GF-D8 (cell line): ENCODE data around the gene MALT1.
A peak's percentile ranks its signal among the peaks of the same experiment; 100 is the strongest.
"Not testable (repeated sequence)": the region's sequence is repeated elsewhere in the genome, so short reads cannot be mapped to it uniquely, and the experiment has no call there.

Experiments used
- DNase-seq: peaks from one replicate; lab custom pipeline; 2025; lab: John Stamatoyannopoulos, UW

The MALT1 gene

DNA sequence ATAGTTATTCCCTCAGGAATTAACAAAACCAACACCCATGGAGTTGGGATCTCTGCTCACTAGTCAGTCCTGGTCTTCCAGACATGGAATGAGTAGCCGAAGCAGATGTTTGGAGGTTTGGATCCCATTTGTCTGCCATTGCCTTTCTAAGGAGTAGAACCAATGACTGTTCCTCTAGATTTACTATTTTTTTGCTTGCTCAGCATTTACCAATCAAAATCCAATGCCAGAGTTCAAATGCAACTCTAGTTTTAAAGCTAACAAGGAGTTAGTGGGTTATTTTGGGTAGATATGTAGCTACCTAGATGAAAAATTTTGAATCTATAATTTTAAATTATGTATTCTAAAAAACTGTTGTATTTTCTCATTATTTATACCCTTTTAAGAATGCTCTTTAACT lies 62.6 kb downstream of the MALT1 start:
- DNase-seq = no peak

- DNase-seq = no peak
These were observed 67.1 kb downstream of the MALT1 start for GRCh38 chr18:58738322-58738721.

DNA sequence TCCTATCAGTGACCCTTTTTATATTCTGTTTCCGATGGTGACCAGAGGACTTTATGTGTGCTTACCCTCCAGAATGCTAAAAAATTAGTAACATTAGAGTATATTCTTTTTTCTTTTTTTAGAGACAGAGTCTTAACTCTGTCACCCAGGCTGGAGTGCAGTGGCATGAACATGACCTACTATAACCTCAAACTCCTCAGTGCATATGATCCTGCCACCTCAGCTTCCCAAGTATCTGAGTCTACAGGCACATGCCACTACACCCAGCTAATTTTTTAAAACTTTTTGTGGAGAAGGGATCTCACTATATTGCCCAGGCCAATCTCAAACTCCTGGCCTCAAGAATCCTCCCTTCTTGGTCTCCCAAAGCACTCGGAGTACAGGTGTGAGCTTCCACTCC lies 74.6 kb downstream of the MALT1 start:
- no peak for DNase-seq

DNA sequence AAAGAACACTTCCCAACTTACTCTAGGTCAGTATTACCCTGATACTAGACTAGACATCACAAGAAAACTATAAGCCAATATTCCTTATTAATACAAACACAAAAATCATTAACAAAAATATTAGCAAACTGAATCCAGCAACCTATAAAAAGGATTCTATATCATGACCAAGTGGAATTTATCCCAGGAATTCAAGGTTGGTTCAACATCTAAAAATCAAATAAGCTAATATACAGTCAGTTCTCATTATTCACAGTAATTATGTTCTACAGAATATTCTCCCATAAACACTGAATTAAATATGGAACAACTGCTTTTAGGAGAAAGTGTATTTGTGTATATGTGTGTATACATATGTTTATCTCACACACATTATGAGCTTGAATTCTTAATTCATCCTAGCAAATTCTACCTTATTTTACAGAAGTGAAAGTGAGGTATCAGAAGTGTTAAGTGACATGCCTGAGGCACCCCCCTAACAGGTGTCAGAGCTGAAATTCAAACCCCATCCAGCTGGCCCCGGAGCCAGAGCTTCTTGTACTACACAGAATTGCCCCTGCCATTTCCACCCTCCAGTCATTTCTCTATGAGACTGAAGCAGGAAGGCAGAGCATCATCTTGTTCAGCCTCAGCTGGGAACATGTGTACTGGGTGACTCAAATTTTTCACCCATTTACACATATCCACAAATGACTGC lies 77.8 kb downstream of the MALT1 start:
- no peak for DNase-seq

DNA sequence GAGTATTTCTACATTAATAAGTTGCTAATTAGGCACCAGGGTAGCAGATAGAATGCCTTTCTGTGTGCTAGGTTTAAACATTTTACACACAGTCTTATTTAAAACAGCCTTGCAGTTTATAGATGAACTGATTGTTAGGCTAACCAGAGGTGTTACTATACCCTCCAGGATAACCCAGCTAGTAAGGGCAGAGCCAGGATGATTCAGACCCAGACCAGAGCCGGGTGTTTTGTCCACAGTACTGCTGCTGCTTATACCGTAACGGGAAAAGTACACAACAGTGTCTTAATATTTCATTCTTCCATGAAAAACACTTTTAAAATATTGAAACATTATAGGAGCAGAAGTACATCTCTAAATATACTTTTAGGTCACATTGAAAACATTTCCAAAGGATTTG lies 82.7 kb downstream of the MALT1 start:
- no peak for DNase-seq

- peak; percentile 86 for DNase-seq
These were observed 83.3 kb downstream of the MALT1 start for GRCh38 chr18:58754544-58755068.

- no peak for DNase-seq
These were observed 84.2 kb downstream of the MALT1 start for GRCh38 chr18:58755304-58756010.

GRCh38 chr18:58756148-58756547 lies 84.9 kb downstream of the MALT1 start:
- no peak for DNase-seq

GRCh38 chr18:58756596-58757240 lies 85.5 kb downstream of the MALT1 start:
- DNase-seq = no peak

GRCh38 chr18:58757351-58757750 lies 86.1 kb downstream of the MALT1 start:
- not testable (repeated sequence) for DNase-seq

DNA sequence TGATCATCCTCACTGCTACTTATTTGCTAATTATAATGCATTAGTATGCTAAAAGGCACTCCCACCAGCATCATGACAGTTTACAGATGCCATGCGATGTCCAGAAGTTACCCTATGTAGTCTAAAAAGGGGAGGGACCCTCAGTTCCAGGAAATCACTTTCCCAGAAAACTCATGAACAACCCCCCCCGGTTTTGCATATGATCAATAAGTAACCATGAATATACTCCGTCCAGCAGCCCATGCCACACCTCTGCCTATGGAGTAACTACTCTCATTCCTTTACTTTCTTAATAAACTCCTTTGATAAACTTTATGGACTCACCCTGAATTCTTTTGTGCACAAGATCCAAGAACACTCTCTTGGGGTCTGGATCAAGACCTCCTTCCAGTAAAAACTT lies 86.8 kb downstream of the MALT1 start:
- no peak for DNase-seq

DNA sequence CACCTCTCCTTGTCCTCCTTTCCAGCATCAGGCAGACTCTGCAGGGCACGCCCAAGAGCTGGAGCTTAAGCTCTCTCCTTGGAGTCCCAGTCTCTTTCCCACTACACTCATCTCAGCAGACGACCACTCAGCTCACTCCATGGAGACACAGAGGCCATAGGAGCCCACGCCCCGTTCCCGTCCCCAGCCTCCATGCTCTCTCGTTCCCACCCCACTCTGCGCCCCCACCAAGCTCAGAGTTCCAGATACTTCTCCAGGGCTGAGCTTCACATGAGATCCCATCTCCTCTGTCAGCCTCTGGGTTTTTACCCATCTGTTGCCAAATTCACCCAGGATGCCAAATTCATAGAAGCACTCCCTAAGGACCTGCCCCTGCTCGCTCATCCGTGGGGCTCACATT lies 87.3 kb downstream of the MALT1 start:
- DNase-seq = no peak

GRCh38 chr18:58761241-58761969 lies 90.1 kb downstream of the MALT1 start:
- DNase-seq = no peak

GRCh38 chr18:58761970-58762780 lies 90.9 kb downstream of the MALT1 start:
- no peak for DNase-seq

GRCh38 chr18:58762781-58763171 lies 91.5 kb downstream of the MALT1 start:
- no peak for DNase-seq

DNA sequence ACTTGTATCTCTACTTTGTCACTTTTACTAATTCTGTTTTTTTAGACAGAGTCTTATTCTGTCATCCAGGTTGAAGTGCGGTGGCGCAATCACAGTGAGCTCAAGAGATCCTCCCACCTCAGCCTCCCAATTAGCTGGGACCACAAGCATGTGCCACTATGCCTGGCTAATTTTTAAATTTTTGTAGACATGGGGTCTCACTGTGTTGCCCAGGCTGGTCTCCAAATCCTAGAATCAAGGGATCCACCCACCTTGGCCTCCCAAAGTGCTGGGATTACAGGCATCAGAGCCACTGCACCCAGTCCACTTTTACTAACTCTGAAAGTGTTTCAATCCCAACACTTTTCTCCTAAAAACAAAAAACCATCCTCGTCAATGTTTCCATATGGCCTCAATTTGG lies 94.9 kb downstream of the MALT1 start:
- no peak for DNase-seq

DNA sequence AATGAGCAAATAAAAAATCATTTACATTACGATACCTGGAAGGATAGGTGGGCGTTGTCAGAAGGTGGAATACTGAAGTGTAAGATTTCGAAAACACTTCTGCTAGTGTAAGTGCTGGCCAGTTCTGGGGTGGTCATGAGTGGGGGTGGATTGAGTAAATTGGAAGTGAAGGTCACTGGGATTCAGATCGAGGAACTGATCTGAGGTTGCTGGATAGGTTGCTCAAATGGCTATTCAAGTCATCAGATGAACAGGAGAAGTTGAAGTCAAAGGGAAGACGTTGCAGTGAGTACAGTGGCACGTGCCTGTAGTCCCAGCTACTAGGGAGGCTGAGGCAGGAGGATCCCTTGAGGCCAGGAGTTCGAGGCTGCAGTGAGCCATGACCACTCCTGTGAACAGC lies 95.7 kb downstream of the MALT1 start:
- no peak for DNase-seq

DNA sequence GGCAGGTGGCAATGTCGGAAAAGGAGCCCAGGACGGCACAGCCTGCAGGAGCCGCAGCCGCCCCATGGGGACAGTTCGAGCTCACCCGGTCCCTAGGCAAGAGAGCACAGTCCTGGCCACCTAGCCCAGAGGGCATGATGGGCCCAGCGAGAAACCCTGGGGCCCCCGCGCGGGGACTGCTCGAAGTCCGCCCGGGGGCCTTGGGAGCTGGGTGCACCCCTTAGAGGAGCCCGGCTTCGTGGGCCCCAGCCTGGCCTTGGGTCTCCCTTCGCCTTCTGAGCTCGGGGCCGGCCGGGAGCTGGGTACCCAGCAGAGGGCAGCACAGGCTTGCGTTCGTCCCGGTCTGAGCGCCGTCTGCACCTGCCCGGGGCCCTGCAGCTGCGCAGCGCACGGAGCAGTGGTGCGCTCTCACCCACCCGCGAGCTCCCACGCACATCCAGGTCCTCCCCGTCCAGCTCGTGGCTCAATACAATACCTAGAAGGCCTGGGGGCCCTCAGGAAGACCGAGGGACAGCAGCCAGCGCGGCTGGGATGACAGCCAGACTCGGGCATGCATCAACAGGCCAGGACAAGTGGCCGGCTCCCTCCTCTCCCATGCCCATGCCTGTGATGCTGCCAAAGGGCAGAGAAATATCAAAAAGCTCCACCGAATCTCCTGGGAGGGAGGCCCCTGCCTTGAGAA lies 97.2 kb downstream of the MALT1 start:
- no peak for DNase-seq

GRCh38 chr18:58769321-58769720 lies 98.1 kb downstream of the MALT1 start:
- DNase-seq = no peak

- DNase-seq = no peak
These were observed 99.3 kb downstream of the MALT1 start for GRCh38 chr18:58770601-58771000.

- DNase-seq = no peak
These were observed 100.9 kb downstream of the MALT1 start for GRCh38 chr18:58772161-58772560.
